ENCODE data around the gene CABYR. TPM values are rescaled to one million over a fixed set of nuclear protein-coding genes. Genes with fewer than 3 reads are reported as not detected.

CABYR gene
- total and polyA plus RNA-seq, 2 of the 13 experiments (the other 11 are each of a cell fraction or from before 2014, with no cell fraction given): 0.71 to 0.88 TPM

- no peak for TF ChIP-seq REST (IDR thresholded peaks at IDR 0.05; ENCODE audit: borderline replicate concordance in 1 of 2, low read depth in 1 of 2, low read length in 2 of 2)
- no peak for TF ChIP-seq ZNF777 (CRISPR knock-in tag; IDR thresholded peaks at IDR 0.05)
- peak; percentile 38 for TF ChIP-seq FOXK2 (IDR thresholded peaks at IDR 0.05)
- TF ChIP-seq ZBTB10 (CRISPR knock-in tag; IDR thresholded peaks at IDR 0.05; ENCODE audit: borderline replicate concordance): no peak
- no peak for TF ChIP-seq ZNF879 (CRISPR knock-in tag; IDR thresholded peaks at IDR 0.05)
- TF ChIP-seq FOXC1 (CRISPR knock-in tag; IDR thresholded peaks at IDR 0.05; ENCODE audit: borderline replicate concordance): peak; percentile 20; the same call in 1 of the 2 replicates
- peak; percentile 53; the same call in 1 of the 2 replicates for TF ChIP-seq ZSCAN9 (CRISPR knock-in tag; IDR thresholded peaks at IDR 0.05; ENCODE audit: borderline replicate concordance)
- no peak for TF ChIP-seq GTF2F1 (IDR thresholded peaks at IDR 0.05; ENCODE audit: low read length)
- no peak for TF ChIP-seq ZNF383 (CRISPR knock-in tag; IDR thresholded peaks at IDR 0.05; ENCODE audit: borderline replicate concordance)
- no peak for TF ChIP-seq ZNF382 (CRISPR knock-in tag; IDR thresholded peaks at IDR 0.05; ENCODE audit: borderline replicate concordance)
- TF ChIP-seq MIXL1 (CRISPR knock-in tag; IDR thresholded peaks at IDR 0.05): peak; percentile 86
- TF ChIP-seq ATRX (CRISPR knock-in tag; IDR thresholded peaks at IDR 0.05; ENCODE audit: borderline replicate concordance): no peak
- no peak for TF ChIP-seq MED13 (CRISPR knock-in tag; IDR thresholded peaks at IDR 0.05)
- TF ChIP-seq GPBP1L1 (CRISPR knock-in tag; IDR thresholded peaks at IDR 0.05): no peak
- TF ChIP-seq MAFF (IDR thresholded peaks at IDR 0.05; ENCODE audit: low read depth, low read length): peak; percentile 67
- TF ChIP-seq MNT (IDR thresholded peaks at IDR 0.05): peak; percentile 24; the same call in 1 of the 2 replicates
- TF ChIP-seq ZNF644 (CRISPR knock-in tag; IDR thresholded peaks at IDR 0.05; ENCODE audit: low read depth): peak; percentile 13; the same call in 1 of the 2 replicates
- peak; percentile 89 for TF ChIP-seq RFXAP (CRISPR knock-in tag; IDR thresholded peaks at IDR 0.05; ENCODE audit: borderline replicate concordance)
- TF ChIP-seq, protein P1, sequence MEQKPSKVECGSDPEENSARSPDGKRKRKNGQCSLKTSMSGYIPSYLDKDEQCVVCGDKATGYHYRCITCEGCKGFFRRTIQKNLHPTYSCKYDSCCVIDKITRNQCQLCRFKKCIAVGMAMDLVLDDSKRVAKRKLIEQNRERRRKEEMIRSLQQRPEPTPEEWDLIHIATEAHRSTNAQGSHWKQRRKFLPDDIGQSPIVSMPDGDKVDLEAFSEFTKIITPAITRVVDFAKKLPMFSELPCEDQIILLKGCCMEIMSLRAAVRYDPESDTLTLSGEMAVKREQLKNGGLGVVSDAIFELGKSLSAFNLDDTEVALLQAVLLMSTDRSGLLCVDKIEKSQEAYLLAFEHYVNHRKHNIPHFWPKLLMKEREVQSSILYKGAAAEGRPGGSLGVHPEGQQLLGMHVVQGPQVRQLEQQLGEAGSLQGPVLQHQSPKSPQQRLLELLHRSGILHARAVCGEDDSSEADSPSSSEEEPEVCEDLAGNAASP (CRISPR knock-in tag; IDR thresholded peaks at IDR 0.05; ENCODE audit: borderline replicate concordance): peak; percentile 88; the same call in 1 of the 2 replicates
Observed at GRCh38 chr18:24112874-24113615, 25.8 kb upstream of the CABYR start (continued).

Data from HepG2 (cell line).